Measurements from ENCODE around the gene SCYGR8.
A peak's percentile ranks its signal among the peaks of the same experiment; 100 is the strongest.
"Not testable (repeated sequence)": the region's sequence is repeated elsewhere in the genome, so short reads cannot be mapped to it uniquely, and the experiment has no call there.

Gene SCYGR8

GRCh38 chr2:227745594-227745993 lies at the start of gene SCYGR8:
SCYGR8 (plus strand) TSS chr2:227745894; CDS start chr2:227745894, 0 bp downstream.
- H3K9me3 Mint-ChIP-seq, result peaks cover 1% of the 10 kb centered on the region
- no peak for DNase-seq (ENCODE audit: low spot score in 2 of 2)
- H3K4me3 Mint-ChIP-seq, result no peak within 1 kb of the TSS
- H3K27ac Mint-ChIP-seq, result no peak within 1 kb of the TSS
- peaks cover 2% of the 10 kb centered on the region for H3K4me1 Mint-ChIP-seq
- no peaks in the 10 kb centered on the region for H3K36me3 Mint-ChIP-seq
- ATAC-seq (ENCODE audit: low read depth), result no peak
- peaks cover 5% of the 10 kb centered on the region for H3K27me3 Mint-ChIP-seq

GRCh38 chr2:227696990-227697679 lies 48.6 kb upstream of the SCYGR8 start:
- no peaks in the 10 kb centered on the region for H3K9me3 Mint-ChIP-seq
- peaks cover 5% of the 10 kb centered on the region for H3K4me1 Mint-ChIP-seq
- no peak overlapping the region for H3K27ac Mint-ChIP-seq
- peaks cover 1% of the 10 kb centered on the region for H3K36me3 Mint-ChIP-seq
- ATAC-seq (ENCODE audit: low read depth) (no peak), DNase-seq (ENCODE audit: low spot score in 2 of 2) (no peak)
- no peak overlapping the region for H3K4me3 Mint-ChIP-seq
- H3K27me3 Mint-ChIP-seq, result peaks cover 7% of the 10 kb centered on the region

GRCh38 chr2:227701556-227701955 lies 44.1 kb upstream of the SCYGR8 start:
- no peak for DNase-seq (ENCODE audit: low spot score in 2 of 2)
- Mint-ChIP-seq H3K27me3 (peaks cover 10% of the 10 kb centered on the region), H3K9me3 (no peaks in the 10 kb centered on the region), H3K36me3 (peaks cover 1% of the 10 kb centered on the region), H3K4me3 (no peak overlapping the region), H3K27ac (no peak overlapping the region), H3K4me1 (peaks cover under 1% of the 10 kb centered on the region)
- no peak for ATAC-seq (ENCODE audit: low read depth)

- H3K9me3 Mint-ChIP-seq, result no peaks in the 10 kb centered on the region
- DNase-seq (ENCODE audit: low spot score in 2 of 2), result no peak
Measured at GRCh38 chr2:227703280-227703732, 42.4 kb upstream of the SCYGR8 start.

GRCh38 chr2:227703961-227704360 lies 41.7 kb upstream of the SCYGR8 start:
- no peak for DNase-seq (ENCODE audit: low spot score in 2 of 2)
- H3K4me3 Mint-ChIP-seq, result no peak overlapping the region
- ATAC-seq (ENCODE audit: low read depth), result no peak
- H3K27me3 Mint-ChIP-seq, result peaks cover 10% of the 10 kb centered on the region
- H3K36me3 Mint-ChIP-seq, result peaks cover 1% of the 10 kb centered on the region
- H3K4me1 Mint-ChIP-seq, result no peaks in the 10 kb centered on the region
- no peak overlapping the region for H3K27ac Mint-ChIP-seq
- no peaks in the 10 kb centered on the region for H3K9me3 Mint-ChIP-seq

More at GRCh38 chr2:227703280-227703732, 42.4 kb upstream of the SCYGR8 start:
- H3K4me1 Mint-ChIP-seq, result no peaks in the 10 kb centered on the region
- H3K36me3 Mint-ChIP-seq, result peaks cover 1% of the 10 kb centered on the region
- no peak overlapping the region for H3K4me3 Mint-ChIP-seq
- ATAC-seq (ENCODE audit: low read depth), result no peak
- peaks cover 10% of the 10 kb centered on the region for H3K27me3 Mint-ChIP-seq
- no peak overlapping the region for H3K27ac Mint-ChIP-seq

GRCh38 chr2:227706859-227707258 lies 38.8 kb upstream of the SCYGR8 start:
- H3K9me3 Mint-ChIP-seq, result no peaks in the 10 kb centered on the region
- DNase-seq (ENCODE audit: low spot score in 2 of 2), result no peak
- no peaks in the 10 kb centered on the region for H3K4me1 Mint-ChIP-seq
- peaks cover 6% of the 10 kb centered on the region for H3K27me3 Mint-ChIP-seq
- H3K36me3 Mint-ChIP-seq, result peaks cover 1% of the 10 kb centered on the region
- no peak overlapping the region for H3K4me3 Mint-ChIP-seq
- no peak overlapping the region for H3K27ac Mint-ChIP-seq
- no peak for ATAC-seq (ENCODE audit: low read depth)

GRCh38 chr2:227707390-227707789 lies 38.3 kb upstream of the SCYGR8 start:
- Mint-ChIP-seq H3K4me3 (no peak overlapping the region), H3K27me3 (peaks cover 6% of the 10 kb centered on the region), H3K36me3 (no peaks in the 10 kb centered on the region), H3K9me3 (no peaks in the 10 kb centered on the region), H3K27ac (no peak overlapping the region), H3K4me1 (no peaks in the 10 kb centered on the region)
- no peak for ATAC-seq (ENCODE audit: low read depth)
- no peak for DNase-seq (ENCODE audit: low spot score in 2 of 2)

GRCh38 chr2:227710986-227711385 lies 34.7 kb upstream of the SCYGR8 start:
- DNase-seq (ENCODE audit: low spot score in 2 of 2) (no peak), ATAC-seq (ENCODE audit: low read depth) (no peak)
- H3K36me3 Mint-ChIP-seq, result no peaks in the 10 kb centered on the region
- H3K27me3 Mint-ChIP-seq, result peaks cover 1% of the 10 kb centered on the region
- no peaks in the 10 kb centered on the region for H3K9me3 Mint-ChIP-seq
- no peaks in the 10 kb centered on the region for H3K4me1 Mint-ChIP-seq
- H3K4me3 Mint-ChIP-seq, result no peak overlapping the region
- H3K27ac Mint-ChIP-seq, result no peak overlapping the region

- DNase-seq (ENCODE audit: low spot score in 2 of 2) (no peak), ATAC-seq (ENCODE audit: low read depth) (no peak)
- Mint-ChIP-seq H3K27me3 (peaks cover 2% of the 10 kb centered on the region), H3K9me3 (no peaks in the 10 kb centered on the region), H3K4me1 (no peaks in the 10 kb centered on the region), H3K27ac (no peak overlapping the region), H3K4me3 (no peak overlapping the region), H3K36me3 (no peaks in the 10 kb centered on the region)
Measured at GRCh38 chr2:227713291-227713690, 32.4 kb upstream of the SCYGR8 start.

- H3K4me1 Mint-ChIP-seq, result no peaks in the 10 kb centered on the region
- H3K36me3 Mint-ChIP-seq, result no peaks in the 10 kb centered on the region
- DNase-seq (ENCODE audit: low spot score in 2 of 2) (no peak), ATAC-seq (ENCODE audit: low read depth) (no peak)
- H3K9me3 Mint-ChIP-seq, result no peaks in the 10 kb centered on the region
- no peak overlapping the region for H3K27ac Mint-ChIP-seq
- H3K4me3 Mint-ChIP-seq, result no peak overlapping the region
- peaks cover 3% of the 10 kb centered on the region for H3K27me3 Mint-ChIP-seq
Measured at GRCh38 chr2:227716501-227716900, 29.2 kb upstream of the SCYGR8 start.

GRCh38 chr2:227717687-227718567 lies 27.8 kb upstream of the SCYGR8 start, which contains the start of gene SLC19A3:
SLC19A3 (minus strand) TSS chr2:227718028; CDS start chr2:227702318, 15,710 bp downstream.
- Mint-ChIP-seq H3K27me3 (peaks cover 5% of the 10 kb centered on the region), H3K4me3 (peak within 1 kb of the TSS; percentile 8), H3K4me1 (no peaks in the 10 kb centered on the region), H3K9me3 (no peaks in the 10 kb centered on the region), H3K27ac (no peak within 1 kb of the TSS), H3K36me3 (no peaks in the 10 kb centered on the region)
- DNase-seq (ENCODE audit: low spot score in 2 of 2), result no peak
- no peak for ATAC-seq (ENCODE audit: low read depth)

- ATAC-seq (ENCODE audit: low read depth), result no peak
- Mint-ChIP-seq H3K36me3 (no peaks in the 10 kb centered on the region), H3K9me3 (no peaks in the 10 kb centered on the region), H3K4me3 (no peak overlapping the region), H3K27ac (no peak overlapping the region), H3K27me3 (peaks cover 5% of the 10 kb centered on the region), H3K4me1 (no peaks in the 10 kb centered on the region)
- DNase-seq (ENCODE audit: low spot score in 2 of 2), result no peak
Measured at GRCh38 chr2:227719641-227720040, 26.1 kb upstream of the SCYGR8 start.

- Mint-ChIP-seq H3K9me3 (no peaks in the 10 kb centered on the region), H3K4me3 (no peak overlapping the region), H3K27ac (no peak overlapping the region), H3K4me1 (no peaks in the 10 kb centered on the region), H3K27me3 (peaks cover 5% of the 10 kb centered on the region), H3K36me3 (no peaks in the 10 kb centered on the region)
- ATAC-seq (ENCODE audit: low read depth) (no peak), DNase-seq (ENCODE audit: low spot score in 2 of 2) (no peak)
Measured at GRCh38 chr2:227720680-227721079, 25.0 kb upstream of the SCYGR8 start.

GRCh38 chr2:227722821-227723220 lies 22.9 kb upstream of the SCYGR8 start:
- H3K27ac Mint-ChIP-seq; H3K4me1 Mint-ChIP-seq; H3K4me3 Mint-ChIP-seq; ATAC-seq (ENCODE audit: low read depth); DNase-seq (ENCODE audit: low spot score in 2 of 2); H3K27me3 Mint-ChIP-seq; H3K9me3 Mint-ChIP-seq; H3K36me3 Mint-ChIP-seq: not testable (repeated sequence)
